NCI-H128 (cell line): ENCODE data around the gene RARB.

ENCODE experiments used
- DNase-seq: peaks from one replicate; lab custom pipeline; 2025; ENCODE audit not compliant: unreplicated experiment; lab: John Stamatoyannopoulos, UW

The RARB gene

DNA sequence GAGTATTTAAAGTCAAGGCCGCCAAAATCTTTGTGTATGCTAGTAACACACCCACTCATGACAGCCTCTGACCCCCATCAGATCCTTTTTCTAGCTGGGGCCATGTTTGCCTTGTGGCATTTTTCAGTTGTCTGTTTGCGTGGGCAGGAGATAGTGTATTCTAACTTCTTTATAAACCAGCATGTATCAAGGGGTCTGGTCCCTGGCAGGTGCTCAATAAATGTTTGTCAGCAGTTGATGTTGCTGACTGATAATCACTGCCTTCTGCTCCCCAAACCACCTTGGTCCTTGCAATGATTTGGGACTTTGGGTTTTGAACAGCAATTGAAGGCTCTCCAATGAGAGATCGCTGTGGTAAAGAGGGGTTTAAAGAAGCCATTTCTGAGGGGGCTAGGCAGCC, 19.2 kb downstream of the RARB start:
- no peak for DNase-seq

DNA sequence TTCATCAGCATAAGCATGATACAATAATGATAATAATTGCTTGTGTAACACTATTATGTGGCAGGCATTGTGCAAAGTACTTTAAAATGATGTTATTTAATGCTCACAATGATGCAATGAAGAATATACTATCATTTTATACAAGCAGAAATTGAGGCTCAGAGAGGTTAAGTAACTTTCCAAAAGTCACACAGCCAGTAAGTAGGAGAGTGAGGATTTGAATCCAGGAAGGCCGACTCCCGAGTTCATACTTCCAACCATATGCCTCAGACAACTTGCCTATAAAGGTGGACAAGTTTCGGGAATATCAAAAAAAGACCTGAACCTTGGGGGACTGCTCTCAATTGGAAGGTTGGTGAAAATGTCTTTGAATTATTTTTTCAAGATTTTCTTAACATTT, 19.9 kb downstream of the RARB start:
- DNase-seq = no peak

DNA sequence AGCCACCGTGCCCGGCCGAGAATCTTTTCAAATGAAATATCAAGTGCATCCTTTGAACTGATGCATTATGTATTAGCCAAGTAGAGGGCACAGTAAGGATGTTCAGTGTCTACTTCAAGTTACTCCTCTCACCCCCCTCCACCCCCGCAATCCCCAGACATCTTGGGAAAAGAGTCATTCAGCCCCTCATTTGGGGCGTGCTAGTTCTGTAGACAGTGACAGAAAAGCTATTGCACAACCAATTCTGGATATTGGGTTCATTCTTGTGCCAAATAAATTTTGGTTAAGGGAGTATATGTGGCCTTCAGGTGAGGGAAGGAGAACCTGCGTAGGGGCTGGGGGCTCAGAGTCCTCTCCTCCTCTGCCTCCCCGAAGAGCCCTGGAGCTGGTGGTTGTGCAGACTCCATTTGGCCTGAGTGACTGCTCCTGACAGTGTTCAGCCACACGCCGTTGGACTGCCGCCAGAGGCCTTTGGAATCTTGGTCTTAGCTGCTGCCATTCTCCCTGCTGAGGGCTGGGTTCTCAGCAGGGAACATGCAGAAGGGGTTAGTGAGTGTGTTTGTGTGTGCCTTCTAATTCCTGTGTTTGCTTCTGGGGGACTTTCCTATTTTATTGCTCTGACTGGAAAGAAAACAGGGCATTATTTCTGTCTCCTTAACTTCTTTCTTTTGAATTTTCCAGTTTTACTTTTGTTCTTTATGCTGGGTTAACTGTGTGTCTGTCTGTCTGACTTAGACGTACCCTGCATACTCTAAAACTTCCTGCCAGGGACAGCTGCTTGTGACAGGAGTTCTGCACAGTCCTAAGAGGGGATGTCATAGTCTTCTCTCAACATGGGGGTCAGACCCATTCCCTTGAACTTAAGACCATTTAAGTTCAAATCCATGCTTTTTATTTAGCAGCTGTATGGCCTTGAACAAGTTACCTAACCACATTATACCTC, 21.0 kb downstream of the RARB start:
- DNase-seq = no peak

DNA sequence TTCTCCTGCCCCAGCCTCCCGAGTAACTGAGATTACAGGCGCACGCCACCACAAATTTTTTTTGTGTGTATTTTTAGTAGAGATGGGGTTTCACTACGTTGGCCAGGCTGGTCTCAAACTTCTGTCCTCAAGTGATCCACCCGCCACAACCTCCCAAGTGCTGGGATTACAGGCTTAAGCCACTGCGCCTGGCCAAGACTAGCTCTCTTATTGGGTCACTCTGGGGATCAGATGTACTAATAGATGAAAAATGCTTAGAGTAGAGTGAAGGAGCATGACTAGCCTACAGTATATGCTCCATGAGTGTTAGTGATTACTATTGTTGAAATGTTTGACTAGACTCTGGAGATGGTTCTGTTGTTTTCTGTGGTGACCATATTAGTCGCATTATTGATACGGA, 21.8 kb downstream of the RARB start:
- DNase-seq = no peak

DNA sequence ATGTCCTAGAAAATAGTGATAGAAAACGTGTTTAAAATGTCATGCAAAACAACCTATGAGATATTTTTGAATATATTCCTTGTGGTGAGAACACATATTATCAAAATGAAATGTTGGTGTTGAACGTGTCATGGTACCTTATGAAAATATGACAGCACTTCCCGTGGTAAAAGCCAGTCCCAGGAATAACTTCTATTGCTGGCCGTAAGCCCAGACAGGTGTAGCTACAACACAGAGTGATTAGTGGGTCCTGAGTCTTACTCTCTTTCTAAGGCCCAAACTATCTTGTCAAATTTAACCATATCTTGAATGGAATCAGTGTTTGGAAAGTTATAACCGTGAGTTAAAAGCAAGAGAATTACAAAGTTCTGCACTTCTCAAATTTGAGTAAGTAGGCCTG, 24.1 kb downstream of the RARB start:
- no peak for DNase-seq

DNA sequence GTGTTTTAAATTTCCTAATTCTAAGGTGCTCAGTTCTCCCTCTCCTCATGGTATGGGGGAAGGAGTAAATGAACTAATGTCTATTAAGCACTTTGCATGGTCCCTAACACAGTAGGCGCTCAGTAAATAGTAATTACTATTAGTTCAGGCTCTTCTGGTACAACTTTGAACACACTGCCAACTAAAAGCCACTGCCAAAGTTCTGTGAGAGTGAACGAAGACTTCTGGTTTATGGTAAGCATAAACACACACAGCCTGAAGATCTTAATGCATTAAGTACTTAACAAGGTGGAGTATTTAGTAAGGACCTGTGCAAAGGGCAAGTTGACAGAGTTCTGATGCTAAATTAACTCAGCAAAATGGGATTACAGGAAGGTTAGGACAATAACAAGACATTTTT, 24.7 kb downstream of the RARB start:
- DNase-seq = no peak

DNA sequence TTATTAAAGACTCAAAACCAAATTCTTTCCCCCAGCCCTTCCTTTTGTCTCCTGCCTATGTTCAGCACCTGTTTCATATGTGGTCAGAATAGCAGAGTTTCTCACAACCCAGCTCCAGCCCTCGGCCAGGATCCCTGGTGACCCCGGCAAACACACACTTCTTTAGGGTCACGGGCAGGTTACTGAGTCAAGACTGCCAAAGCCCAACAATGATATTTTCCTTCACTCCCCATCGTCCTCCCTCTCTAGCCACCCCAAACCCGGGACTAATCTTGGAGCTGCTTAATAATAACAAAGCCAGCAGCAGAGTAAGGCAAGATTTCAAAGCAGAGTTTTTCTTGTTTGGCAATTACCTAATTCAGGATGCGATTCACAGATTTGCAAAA, 25.5 kb downstream of the RARB start:
- DNase-seq = no peak

DNA sequence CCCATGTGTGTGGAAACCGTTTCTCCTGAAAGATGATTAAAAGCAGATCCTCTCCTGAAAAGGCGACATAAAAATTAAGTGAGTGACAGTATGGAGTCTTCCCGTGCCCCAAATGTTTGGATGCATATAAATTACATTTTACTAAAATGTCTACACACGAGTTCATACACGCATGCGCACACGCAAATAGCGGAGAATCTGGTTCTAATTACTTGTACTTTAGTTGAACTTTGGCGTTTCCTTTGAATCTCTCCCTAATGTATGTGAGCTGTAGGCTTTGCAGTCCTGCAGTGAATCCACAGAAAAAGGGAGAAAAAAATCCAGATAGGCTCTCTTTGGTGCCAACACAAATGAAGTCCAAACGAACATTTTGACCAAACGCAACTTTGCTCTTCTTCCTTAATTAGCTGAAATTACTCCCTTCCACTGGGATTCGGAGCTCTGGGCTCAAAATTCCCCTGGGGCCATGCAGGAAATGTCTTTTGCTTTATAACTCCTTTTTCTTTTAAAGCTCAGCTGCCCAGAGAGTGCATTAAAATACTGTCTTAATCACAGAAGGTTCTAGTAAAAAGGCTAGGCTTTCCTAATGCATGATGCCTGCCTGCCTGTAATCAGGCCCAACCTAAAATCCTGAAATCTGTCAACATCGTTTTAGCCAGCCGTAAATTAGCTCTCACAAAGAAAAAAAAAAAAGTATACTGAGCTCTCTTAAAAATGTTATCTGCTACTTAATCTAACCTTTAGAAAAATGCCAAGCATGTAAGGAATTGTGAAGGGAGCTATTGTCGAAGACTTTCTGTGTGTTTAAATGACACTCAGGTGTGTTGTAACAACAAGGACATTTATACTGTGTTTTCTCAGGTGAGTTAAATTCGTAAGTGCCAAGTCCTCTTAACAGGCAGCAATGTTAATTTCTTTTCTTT, 26.2 kb downstream of the RARB start:
- no peak for DNase-seq

DNA sequence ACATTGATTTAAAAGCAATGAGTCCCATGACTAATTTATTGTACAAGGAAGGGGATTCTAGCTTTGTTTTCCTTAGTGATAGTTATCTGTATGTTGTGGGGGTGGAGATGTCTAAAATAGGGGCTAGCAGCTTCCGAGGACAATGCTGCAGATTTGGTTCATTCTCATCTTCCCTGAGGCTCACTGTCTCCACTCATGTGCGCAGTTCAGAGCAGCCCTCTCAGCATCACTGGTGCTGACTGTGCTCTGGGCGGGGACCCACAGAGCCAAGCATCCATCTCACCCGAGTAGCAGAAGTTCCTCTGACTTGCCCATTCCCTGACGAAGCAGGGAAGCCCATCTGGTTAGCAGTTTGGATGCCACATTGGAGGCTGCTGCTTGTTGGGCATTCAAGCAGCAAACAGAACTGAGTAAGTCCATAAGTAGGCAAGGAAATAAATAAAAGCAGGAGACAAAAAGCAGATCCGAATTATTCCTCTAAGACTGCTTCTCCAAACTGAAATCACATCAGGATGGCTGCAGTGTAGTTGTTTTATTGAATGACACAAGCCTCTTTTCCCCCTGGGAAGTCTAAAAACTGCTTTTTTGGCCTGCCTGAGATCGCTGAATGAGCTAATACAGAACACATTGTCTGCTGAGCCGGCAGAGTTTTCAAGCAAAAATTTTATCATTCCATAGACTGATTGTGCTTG, 27.5 kb downstream of the RARB start:
- DNase-seq = no peak

DNA sequence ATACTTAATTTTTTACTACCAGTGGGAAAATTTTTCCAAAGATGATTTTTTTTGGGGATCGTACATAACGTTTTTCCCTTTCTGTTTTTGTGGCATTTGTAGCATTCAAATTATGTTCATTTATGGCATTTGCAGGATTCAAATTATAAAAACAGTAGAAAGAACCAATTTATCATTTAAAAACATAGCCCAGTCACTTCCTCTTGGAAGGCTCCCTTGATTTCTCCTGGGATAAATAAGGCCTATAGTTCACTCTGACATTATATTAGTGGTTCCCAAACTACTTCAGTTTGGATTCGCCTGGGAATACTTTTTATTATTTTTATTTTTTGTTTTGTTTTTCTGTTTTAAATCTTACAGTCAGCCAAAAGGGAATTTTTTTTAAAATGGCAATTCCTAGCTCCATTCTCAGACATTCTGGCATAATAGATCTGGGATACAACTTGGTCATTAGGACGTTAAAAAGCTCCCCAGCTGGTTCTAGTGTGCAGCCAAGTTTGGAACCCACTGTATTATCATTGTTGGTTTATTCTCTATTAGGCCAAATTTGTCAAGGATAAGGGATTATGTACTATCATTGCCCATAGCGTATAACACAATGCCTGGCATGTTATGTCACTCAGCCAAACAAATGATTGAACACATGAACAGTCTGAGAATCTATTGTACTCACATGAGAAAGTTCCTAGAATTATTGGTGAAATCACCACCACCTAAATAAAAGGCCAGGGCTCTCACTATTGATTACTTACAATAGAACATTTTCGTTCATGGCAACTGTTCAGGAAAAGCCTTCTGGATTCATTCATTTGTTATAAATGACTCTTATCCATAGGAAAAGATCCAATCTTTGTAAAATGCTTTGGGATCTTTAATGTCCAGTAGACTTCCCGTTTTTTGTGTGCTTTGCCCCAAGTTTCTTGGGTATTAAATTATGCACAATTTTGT, 28.9 kb downstream of the RARB start:
- no peak for DNase-seq

DNA sequence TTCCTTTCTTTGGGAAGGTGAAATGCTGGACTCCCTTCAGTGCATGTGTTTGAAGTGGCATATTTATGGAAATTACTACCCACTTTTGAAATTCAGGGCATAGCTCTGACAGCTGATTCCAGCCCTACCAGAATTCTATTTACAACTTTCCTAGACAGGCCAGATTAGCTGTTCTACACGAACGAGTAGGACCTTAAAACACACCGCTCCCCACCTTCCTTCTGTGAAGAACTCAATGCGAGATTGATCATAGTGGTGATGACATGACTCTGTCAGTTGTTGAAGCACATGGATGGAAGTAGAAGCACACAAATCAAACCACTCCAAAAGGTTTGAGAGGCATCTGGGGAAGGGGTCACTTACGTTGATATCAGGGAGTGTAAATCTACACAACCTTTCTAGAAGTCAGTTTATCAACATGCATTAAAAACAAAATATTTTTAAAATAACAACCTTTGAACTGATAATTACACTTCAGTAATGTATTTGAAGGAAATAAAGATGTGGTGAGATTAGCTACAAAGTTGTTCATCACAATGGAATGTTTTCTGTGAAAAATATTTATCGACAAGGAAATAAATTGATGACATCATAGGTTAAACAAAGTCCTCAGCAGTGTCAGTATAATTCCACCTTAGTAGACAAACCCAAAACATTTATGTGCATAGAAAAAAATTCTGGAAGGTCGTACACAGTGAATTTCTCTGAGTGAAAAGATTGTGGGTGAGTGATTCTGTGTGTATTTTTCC, 29.8 kb downstream of the RARB start:
- DNase-seq = no peak

DNA sequence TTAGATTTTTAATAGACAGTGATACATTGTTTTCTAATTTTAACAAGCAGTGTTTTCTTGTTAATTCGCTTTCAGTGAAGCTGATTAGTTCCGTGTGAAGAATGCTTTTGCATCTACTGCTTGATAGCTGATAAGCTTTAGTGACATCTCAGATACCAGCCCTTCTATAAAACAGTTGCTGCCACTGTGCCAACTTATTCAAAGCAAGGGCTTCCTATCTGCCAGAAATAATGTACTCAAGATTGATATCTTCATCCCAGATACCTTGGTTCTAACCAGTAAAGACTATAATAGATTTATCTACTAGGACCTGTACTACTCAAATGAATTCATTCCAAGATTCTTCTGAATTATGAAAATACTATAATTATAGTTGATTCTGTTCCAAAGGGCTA, 30.4 kb downstream of the RARB start:
- no peak for DNase-seq

DNA sequence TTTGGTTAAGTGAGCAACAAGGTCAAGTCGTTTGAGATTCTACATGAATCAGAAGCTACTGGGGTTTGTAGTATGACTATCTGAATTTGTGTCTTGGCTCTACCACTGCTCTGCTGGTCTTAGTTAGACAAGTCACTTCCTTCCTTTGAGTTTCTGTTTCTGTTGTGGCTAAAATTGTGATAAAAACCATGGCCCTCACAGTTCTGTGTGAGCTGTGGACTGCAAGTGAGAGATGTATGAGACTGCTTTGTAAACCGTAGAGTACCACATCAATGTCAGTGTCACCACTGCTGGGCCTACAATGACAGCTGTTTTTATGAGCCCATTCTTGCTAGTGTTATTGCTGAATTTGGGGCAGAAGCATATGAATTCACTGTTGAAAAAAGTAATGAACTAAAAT, 32.7 kb downstream of the RARB start:
- DNase-seq = no peak

DNA sequence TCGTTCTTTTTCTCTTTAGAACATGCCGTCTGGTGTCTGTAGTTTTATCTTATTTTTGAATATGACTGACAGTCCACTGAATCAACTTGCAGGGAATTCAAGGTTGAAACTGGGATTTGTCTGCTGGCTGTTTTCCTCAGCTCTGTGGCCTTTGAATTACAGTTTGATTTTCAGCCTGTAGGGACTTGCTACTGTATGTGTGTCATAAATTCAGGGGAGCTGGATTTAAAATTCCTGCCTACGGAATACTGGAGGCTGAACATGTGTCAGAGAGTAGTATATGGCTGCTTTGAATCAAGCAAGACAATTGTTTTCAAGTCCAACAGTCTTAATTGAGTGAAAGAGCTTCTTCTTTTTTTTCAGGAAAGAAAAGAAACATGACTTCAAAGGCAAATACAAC, 33.9 kb downstream of the RARB start:
- no peak for DNase-seq

DNA sequence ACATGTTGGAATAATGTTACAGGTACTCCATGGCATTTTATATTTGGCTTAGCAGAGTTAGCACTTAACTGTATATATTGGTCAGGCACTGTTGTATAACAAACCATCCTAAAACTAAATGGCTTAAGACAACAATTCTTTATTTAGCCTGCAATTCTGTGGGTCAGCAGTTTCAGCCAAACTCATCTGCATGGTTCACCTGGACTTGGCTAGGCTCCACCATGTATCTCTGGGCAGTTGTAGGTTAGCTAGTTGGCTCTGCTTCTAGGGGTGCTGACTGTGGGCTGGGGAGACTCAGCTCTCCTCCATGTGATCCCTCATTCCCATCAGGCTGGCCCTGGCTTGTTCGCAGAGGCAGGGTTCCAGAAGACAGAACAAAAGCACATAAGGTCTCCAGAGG, 34.4 kb downstream of the RARB start:
- DNase-seq = no peak

DNA sequence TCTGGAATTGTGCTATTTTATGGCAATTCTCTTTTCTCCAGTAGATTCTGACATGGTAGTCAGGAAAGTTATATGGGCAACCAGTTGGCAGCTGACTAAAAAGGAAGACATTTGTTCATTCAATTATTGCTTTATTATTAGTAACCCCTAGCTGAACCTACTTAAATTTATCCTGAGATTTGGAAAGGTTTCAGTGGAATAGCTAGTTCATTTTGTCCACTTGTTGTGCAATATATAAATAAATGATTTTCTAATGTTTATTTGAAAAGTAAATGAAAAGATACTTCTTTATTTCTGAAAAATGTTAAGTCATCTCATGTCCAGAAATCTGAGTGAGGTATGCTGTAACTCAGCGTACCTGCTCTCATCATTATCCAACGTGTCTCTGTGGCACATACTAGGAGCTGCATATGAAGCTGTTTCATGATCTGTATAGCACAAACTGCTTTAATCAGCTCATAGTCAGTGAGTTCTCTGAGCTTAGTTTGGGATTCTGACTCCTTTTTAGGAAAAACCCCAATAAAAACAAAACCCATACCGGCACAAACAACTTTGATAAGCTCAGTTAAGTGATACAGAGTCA, 35.9 kb downstream of the RARB start:
- no peak for DNase-seq

DNA sequence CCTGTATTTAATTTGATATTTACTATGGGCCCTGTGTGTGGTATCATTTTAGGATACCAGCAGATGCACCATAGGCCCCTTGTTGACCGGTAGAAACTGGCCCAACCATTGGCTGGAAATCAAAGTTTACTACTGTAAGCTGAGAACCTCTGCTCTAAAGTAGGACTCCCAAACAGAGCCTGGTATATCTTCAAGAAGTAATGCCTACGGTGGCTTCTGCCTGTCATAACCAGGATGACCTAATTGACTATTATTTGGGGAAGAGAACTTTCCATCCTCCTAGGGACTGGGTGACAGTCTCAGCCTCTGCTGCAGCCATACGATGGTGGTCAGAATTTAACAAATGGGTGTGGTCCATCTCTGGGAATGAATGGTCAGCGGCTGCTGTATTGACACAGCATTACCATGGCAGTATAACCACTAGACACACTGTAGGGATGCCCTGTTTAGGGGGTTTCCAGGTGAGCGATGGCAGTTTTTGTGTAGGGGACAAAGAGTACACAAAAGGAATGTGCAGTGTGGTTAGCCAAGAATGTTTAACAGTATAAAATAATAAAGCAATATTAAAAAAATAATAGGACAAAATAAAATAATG, 37.3 kb downstream of the RARB start:
- no peak for DNase-seq

DNA sequence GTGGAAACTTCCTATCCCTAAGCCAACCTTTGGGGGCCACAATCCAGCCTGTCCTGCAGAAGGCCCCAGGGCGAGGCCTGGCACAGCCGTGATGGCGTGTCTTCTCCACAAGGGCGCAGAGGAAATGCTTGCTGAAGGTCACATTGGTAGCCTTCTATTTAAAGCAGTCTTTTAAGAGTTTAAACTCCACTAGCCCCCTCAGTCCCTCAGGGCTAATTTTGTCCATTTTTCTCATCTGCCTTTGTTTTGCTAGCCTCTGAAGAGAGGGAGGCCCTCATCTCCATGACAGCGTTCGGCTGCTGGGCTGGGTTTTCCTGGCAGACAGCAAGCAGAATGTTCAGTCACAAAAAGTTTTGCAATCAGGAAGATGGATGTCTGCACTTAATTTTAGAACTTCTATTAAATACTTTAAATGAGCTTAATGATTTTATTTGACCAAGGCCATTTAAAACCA, 40.8 kb downstream of the RARB start:
- no peak for DNase-seq

DNA sequence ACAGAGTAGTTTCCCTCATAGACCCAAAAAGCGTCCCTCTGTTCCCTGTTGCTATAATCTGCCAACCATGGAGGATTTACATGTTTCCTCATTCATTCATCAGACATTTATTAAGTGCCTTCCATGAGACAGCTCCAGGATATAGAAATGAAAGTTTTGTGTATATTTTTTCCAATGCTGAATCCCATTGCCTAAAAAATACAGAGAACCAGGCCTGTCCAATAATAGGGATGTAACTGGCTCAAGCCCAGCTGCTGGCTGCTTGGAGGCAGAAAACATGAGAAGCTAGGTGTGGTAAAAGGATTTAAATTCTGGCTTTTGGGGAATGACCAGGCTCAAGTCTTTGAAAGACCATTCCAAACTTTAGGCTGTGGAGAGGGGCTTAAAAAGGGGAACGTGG, 41.5 kb downstream of the RARB start:
- DNase-seq = no peak
